ENCODE results near the gene IGSF10. TPM values are rescaled to one million over a fixed set of nuclear protein-coding genes. Genes with fewer than 3 reads are reported as not detected.
"Not testable (repeated sequence)": the region's sequence is repeated elsewhere in the genome, so short reads cannot be mapped to it uniquely, and the experiment has no call there.

The IGSF10 gene, protein sequence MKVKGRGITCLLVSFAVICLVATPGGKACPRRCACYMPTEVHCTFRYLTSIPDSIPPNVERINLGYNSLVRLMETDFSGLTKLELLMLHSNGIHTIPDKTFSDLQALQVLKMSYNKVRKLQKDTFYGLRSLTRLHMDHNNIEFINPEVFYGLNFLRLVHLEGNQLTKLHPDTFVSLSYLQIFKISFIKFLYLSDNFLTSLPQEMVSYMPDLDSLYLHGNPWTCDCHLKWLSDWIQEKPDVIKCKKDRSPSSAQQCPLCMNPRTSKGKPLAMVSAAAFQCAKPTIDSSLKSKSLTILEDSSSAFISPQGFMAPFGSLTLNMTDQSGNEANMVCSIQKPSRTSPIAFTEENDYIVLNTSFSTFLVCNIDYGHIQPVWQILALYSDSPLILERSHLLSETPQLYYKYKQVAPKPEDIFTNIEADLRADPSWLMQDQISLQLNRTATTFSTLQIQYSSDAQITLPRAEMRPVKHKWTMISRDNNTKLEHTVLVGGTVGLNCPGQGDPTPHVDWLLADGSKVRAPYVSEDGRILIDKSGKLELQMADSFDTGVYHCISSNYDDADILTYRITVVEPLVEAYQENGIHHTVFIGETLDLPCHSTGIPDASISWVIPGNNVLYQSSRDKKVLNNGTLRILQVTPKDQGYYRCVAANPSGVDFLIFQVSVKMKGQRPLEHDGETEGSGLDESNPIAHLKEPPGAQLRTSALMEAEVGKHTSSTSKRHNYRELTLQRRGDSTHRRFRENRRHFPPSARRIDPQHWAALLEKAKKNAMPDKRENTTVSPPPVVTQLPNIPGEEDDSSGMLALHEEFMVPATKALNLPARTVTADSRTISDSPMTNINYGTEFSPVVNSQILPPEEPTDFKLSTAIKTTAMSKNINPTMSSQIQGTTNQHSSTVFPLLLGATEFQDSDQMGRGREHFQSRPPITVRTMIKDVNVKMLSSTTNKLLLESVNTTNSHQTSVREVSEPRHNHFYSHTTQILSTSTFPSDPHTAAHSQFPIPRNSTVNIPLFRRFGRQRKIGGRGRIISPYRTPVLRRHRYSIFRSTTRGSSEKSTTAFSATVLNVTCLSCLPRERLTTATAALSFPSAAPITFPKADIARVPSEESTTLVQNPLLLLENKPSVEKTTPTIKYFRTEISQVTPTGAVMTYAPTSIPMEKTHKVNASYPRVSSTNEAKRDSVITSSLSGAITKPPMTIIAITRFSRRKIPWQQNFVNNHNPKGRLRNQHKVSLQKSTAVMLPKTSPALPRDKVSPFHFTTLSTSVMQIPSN (N-terminal part only)
- 1 to 10 TPM in 1 of 2 donors, under 1 TPM in 1; 0.89 to 1.8 TPM for total RNA-seq
- long read RNA-seq = 0 reads

DNA sequence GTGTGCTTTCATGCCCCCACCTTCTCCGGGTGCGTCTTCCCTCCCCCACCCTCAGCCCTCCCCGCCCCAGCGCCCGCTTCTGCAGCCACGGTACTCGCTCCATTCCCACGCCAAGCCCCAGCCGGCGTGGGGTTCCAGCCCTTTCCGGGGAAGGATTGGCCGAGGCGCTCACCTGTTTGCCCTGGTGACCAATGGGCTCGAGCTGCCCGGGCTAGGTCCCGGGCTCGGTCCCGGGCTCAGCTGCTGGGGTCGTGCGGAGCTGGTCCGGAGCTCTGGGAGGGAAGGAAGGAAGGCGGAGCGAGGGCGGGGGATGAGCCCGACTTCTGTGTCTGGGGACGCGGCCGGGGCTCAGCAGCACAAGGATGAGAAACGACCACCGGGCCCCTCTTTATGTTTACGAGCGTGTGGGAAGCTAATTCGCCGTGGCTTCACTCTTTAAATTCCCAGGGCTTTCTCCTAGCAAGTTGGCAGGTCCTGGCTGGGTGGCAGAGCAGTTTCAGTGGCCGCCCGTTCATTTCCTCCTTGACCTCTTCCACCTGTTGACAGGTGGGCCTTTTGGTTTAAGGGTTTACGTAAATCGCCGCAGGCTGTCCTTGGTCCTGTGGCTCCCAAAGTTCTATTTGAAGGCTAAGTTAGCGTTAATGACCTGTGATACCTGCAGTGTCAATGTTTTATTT, at the start of gene IGSF10:
IGSF10 (minus strand) TSS at position 288 of the 677 bp plus-strand sequence. CDS start 2,352 bp downstream, outside the sequence.
- ATAC-seq (peak; percentile 71), DNase-seq (peak in 1 of 2 donors; percentile 28)
- intact Hi-C loops (cut with DNase I, micrococcal nuclease) = loop anchor here in 1 of 2 donors (10.0 kb wide), 1 partner anchor 454 kb away; no protein-coding TSS in a partner anchor

DNA sequence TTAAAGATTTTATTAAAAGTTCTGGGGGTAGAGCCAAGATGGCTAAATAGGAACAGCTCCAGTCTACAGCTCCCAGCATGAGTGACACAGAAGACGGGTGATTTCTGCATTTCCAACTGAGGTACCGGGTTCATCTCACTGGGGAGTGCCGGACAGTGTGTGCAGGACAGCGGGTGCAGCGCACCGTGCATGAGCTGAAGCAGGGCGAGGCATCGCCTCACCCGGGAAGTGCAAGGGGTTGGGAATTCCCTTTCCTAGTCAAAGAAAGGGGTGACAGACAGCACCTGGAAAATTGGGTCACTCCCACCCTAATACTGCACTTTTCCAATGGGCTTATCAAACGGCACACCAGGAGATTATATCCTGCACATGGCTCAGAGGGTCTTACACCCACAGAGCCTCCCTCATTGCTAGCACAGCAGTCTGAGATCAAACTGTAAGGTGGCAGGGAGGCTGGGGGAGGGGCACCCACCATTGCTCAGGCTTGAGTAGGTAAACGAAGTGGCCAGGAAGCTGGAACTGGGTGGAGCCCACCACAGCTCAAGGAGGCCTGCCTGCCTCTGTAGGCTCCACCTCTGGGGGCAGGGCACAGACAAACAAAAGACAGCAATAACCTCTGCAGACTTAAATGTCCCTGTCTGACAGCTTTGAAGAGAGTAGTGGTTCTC, 48.7 kb upstream of the IGSF10 start:
- intact Hi-C loops (cut with DNase I, micrococcal nuclease); ATAC-seq: not testable (repeated sequence)
- peak; percentile 10 to 16 for DNase-seq

DNA sequence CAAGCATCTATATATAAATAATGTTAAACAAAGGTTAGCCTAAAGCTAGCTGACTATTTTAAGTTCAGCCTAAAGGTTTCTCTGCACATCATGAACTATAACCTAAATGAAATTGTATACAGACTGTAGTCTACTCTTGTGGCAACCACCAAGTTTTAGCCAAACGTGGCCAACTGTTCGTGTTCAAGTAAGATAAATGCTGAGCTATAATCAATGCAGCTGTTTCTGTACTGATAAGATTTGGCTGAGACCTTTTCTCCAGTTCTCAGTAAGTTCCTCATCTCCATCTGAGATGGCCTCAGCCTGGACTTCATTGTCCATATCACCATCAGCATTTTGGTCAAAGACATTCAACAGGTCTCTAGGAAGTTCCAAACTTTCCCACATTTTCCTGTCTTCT, 43.7 kb upstream of the IGSF10 start:
- ATAC-seq = no peak
- no peak for DNase-seq
- intact Hi-C loops (cut with DNase I, micrococcal nuclease) = no loop called here

DNA sequence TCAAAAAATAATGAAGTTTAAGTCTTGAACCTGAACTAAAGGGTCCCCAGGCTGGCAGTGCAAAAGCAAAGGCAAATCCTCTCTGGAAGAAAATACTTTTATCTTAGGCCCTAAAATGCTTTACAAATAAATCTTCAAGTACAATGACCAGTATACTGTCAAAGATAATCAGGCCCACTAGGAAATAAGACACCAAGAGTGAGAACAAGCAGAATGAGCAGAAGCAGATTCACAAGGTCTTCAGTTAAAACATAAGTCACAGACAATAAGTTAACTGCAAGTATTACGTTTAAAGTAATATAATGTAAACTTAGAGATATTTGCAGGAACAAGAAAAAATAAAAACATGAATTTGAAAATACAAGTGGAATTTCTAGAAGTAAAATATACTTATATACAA, 42.2 kb upstream of the IGSF10 start:
- ATAC-seq (no peak), DNase-seq (no peak)
- intact Hi-C loops (cut with DNase I, micrococcal nuclease) = no loop called here

DNA sequence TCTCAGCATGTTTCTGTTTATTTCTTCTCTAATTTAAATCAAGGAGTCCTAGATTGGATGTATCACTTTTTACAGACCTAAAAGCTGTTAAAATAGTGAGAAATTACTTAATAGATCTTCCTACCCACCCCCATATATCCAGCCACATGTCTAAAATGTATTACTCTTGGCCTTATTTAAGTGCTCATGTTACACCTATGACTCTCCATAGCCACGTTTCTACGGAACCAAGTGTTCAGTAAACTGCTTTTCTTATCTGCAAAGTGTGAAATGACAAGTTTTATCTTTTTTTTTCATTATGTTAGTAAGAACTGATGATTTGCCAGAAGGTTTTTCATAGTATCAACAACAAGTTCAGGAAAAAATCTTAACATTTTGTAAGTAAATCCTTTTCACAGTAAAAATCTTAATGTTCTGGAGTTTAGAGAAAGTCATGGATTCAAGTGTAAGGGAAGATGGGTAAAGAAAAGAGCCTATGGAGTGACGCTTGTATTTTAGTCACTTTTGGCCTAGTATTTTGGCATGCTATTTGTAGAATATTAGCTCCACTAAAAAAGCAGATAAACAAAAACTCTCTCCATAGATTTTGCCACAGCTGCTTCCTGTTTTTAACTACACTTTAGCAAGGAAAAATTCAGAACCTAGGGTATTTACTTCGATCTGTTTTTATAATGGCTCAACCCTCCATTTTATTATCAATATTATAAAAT, 41.2 kb upstream of the IGSF10 start:
- no peak for DNase-seq
- ATAC-seq = no peak
- intact Hi-C loops (cut with DNase I, micrococcal nuclease) = no loop called here

DNA sequence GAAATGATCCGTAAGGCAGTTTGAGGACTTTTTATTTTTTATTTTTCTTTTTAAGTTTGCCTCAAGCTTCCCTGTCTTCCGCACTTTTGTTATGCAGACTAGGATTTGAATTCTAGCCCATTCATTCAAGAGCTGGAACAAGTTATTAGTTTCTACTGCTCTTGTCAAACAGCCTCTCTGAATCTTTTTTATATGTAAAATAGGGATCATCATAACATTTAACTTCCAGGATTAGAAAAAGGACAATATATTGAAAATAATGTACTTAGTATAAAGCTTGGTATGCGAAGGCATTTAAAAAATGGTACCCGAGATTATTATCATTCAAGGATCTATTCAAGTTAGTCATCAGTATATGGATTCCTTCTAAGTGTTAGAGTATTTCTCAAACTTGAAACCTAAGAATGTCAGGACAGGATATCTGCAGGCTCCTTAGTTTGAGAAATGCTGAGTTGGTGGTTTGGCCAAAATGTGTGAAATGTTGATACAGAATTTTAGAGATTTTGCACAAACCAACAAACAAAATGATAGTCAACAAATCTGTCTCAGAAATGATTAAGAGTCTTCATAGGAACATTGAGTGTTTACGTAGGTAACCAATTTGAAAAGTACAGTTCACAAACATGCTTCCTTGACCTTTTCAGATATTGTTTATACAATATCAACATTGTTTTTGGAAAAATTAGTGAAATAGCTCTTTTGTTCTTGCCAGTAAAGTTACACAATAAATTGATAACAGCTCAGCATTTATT, 40.5 kb upstream of the IGSF10 start:
- intact Hi-C loops (cut with DNase I, micrococcal nuclease) = no loop called here
- ATAC-seq = no peak
- no peak for DNase-seq

DNA sequence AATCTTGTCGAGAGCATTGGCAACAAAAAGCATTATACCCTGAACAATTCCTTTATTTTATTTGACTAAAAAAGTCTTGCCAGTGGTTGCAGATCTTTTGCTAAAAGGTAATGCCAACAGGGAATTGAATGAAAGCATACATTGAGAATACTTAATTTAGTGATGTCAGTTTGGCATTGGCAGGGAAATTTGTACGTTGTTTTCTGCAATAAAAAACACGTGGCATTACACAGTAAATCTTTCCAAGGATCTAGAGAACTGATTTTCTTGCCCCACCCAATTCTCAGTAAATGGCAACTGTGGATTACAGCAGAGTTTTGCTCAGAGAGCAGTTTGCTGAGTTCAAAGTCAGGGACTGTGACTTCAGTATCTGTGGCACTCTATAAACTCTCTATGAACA, 38.3 kb upstream of the IGSF10 start:
- DNase-seq = no peak
- intact Hi-C loops (cut with DNase I, micrococcal nuclease) = no loop called here
- peak; percentile 68 for ATAC-seq

DNA sequence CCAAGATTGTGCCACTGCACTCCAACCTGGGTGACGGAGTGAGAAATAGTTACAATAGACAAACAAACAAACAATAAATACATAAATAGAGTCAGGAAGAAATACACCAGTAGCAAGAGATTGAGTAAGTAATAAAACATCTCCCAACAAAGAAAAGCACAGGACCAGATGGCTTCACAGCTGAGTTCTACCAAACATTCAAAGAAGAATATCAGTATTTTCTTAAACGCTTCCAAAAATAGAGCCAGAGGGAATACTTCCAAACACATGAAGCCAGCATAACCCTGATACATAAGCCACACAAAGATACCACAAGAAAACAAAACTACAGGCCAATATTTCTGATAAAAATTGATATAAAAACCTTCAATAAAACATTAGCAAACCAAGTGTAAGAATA, 30.7 kb upstream of the IGSF10 start:
- ATAC-seq (no peak), DNase-seq (no peak)
- intact Hi-C loops (cut with DNase I, micrococcal nuclease) = no loop called here

DNA sequence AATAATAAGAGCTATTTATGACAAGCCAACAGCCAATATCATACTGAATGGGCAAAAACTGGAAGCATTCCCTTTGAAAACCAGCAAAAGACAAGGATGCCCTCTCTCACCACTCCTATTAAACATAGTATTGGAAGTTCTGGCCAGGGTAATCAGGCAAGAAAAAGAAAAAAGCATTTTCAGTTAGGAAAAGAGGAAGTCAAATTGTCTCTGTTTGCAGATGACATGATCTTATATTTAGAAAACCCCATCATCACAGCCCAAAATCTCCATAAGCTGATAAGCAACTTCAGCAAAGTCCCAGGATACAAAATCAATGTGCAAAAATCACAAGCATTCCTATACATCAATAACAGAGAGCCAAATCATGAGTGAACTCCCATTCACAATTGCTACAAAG, 27.0 kb upstream of the IGSF10 start:
- intact Hi-C loops (cut with DNase I, micrococcal nuclease); ATAC-seq; DNase-seq: not testable (repeated sequence)

DNA sequence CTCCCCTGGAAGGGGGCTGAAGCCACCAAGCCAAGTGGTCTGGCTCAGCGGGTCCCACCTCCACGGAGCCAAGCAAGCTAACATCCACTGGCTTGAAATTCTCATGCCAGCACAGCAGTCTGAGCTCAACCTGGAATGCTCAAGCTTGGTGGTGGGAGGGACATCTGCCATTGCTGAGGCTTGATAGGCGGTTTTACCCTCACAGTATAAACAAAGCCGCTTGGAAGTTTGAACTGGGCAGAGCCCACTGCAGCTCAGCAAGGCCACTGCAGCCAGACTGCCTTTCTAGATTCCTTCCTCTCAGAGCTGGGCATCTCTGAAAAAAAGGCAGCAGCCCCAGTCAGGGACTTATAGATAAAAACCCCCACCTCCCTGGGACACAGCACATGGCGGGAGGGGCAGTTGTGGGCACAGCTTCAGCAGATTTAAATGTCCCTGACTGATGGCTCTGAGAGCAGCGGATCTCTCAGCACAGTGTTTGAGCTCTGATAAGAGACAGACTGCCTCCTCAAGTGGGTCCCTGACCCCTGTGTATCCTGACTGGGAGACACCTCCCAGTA, 23.2 kb upstream of the IGSF10 start:
- ATAC-seq (no peak), DNase-seq (no peak)

DNA sequence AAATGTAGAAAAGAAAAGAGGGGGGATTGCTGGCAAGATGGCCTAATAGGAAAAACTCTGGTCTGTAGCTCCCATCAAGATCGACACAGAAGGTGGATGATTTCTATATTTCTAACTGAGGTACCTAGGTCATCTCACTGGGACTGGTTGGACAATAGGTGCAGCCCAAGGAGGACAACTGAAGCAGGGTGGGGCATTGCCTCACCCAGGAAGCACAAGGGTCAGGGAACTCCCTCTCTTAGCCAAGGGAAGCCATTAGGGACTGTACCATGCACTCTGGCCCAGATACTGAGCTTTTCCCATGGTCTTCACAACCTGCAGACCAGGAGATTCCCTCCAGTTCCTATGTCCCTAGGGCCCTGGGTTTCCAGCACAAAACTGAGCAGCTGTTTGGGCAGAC, 22.6 kb upstream of the IGSF10 start:
- peak; percentile 84 for ATAC-seq

More for the DNA sequence above, 23.2 kb upstream of the IGSF10 start:
- intact Hi-C loops (cut with DNase I, micrococcal nuclease) = no loop called here

DNA sequence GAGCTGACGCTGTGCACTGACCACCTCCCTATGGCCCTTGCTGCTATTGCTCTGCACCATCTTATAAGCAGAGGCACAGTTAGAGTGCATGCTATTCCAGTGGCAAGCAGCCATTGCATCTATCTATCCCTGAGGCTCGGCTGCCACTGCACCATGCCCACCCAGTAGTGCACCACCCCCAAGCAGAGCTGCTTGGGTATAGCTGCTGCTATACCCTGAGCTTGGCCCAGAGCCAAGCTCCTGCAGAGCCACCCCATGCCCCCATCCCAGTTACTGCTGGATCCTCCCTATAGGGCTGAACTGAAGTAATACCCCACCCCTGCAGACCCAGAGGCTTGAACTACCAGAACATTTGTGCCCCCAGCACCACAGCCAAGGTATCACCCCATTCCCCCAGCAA, 19.6 kb upstream of the IGSF10 start:
- no peak for ATAC-seq

More for the DNA sequence above, 22.6 kb upstream of the IGSF10 start:
- DNase-seq = peak; percentile 11 to 23
- intact Hi-C loops (cut with DNase I, micrococcal nuclease) = no loop called here

DNA sequence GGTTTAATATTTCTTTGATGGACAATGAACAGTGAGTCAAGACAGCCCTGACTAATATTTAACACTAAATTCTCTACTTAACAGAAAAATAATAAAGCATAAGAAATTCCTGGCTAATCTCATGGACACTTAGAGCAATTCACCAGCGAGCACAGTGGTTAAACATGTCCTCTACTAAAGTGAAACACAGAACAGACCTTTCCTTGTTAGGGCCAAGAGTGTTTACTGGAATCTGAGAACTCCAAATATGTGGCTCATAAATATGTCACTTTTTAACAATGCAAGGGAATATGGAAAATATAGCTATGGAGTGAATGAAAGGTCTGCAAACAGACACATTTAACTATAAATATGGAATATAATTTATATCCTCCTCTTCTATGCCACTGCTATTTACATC, 18.6 kb upstream of the IGSF10 start:
- intact Hi-C loops (cut with DNase I, micrococcal nuclease) = no loop called here

More for the DNA sequence above, 19.6 kb upstream of the IGSF10 start:
- DNase-seq = no peak
- intact Hi-C loops (cut with DNase I, micrococcal nuclease) = no loop called here

DNA sequence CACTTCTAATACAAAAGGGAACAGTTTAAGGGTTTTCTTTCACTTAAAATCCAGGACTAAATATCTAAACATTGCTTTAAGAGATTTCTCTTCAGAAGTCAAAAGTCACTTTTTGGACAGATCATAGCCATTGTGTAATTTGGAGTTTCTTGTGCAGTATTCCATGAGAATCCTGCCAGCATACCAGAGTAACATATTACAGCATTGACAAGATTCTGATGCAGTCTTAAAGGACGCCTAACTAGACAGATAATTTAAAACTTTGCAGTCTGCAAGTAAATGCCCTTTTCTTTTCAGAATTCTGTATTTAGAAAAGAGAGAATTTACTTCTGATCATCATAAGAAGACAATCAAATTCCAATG, 17.5 kb upstream of the IGSF10 start:
- ATAC-seq (no peak), DNase-seq (no peak)
- intact Hi-C loops (cut with DNase I, micrococcal nuclease) = no loop called here

More for the DNA sequence above, 18.6 kb upstream of the IGSF10 start:
- DNase-seq = no peak
- ATAC-seq = no peak

DNA sequence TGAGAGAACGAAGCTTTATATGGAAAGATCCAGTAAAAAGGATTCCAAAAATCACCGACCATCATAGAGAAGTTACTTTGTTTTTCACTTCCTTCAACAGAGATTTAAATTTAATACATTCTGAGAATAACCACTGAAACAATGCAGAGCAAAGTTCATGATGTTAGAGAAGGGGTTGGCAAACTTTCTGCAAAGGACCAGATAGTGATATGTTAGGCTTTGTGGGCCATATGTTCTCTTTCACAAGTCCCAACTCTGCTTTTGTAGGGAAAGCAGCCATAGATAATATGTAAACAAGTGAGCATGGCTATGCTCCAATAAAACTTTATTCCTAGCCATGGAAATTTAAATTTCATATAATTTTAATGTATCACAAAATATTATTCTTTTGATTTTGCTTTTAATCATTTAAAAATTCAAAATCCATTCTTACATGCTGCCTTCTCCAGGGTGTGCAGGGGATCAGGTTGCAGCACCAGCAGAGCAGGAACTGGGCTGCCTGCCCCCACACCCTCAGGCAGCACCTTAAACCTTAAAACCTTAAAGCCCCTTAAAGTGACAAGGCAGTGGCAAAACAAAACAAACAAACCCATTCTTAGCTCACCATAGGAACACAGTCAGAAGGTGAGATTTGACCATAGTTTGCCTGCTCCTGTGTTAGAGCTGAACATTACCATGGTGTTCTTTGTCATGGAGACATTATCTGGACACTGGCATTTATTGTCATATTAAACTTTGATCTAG, 16.9 kb upstream of the IGSF10 start:
- no peak for DNase-seq
- intact Hi-C loops (cut with DNase I, micrococcal nuclease) = no loop called here
- ATAC-seq = no peak

Measured in left colon (tissue), 2 donors.